Skeletal muscle satellite cell (primary cell): ENCODE data around the gene LHCGR.
"Not testable (repeated sequence)": the region's sequence is repeated elsewhere in the genome, so short reads cannot be mapped to it uniquely, and the experiment has no call there.

ENCODE experiments used
- H3K27me3 ChIP-seq: 2 replicates; pipeline ENCODE4 v1.7.0; 2013; ENCODE audit warnings: low read length; ENCODE audit not compliant: control insufficient read depth, insufficient read depth
- H3K36me3 ChIP-seq: 2 replicates; pipeline ENCODE4 v1.7.0; 2013; ENCODE audit warnings: mild to moderate bottlenecking, control low read depth, low read length; ENCODE audit not compliant: insufficient read depth
- H3K4me1 ChIP-seq: 2 replicates; pipeline ENCODE4 v1.7.0; 2013; ENCODE audit warnings: low read length; ENCODE audit not compliant: control insufficient read depth, insufficient read depth
- H3K4me2 ChIP-seq: 2 replicates; pipeline ENCODE4 v1.7.0; 2013; ENCODE audit warnings: mild to moderate bottlenecking, low read length
- H3K4me3 ChIP-seq: 2 replicates; pipeline ENCODE4 v1.7.0; 2013; ENCODE audit warnings: low read length
- H3K9ac ChIP-seq: 2 replicates; pipeline ENCODE4 v1.7.0; 2013; ENCODE audit warnings: mild to moderate bottlenecking, low read depth, low read length, moderate library complexity
- H3K9me3 ChIP-seq: replicated peaks from 2 replicates; pipeline ENCODE4 v1.7.0; 2013; ENCODE audit warnings: mild to moderate bottlenecking, control low read depth, low read length

Gene LHCGR

GRCh38 chr2:48719480-48720177 lies 35.9 kb downstream of the LHCGR start:
- H3K9ac ChIP-seq, result no peak overlapping the region
- H3K4me1 ChIP-seq, result peaks cover 7% of the 10 kb centered on the region
- no peaks in the 10 kb centered on the region for H3K27me3 ChIP-seq
- no peaks in the 10 kb centered on the region for H3K9me3 ChIP-seq
- no peak overlapping the region for H3K4me3 ChIP-seq
- no peak overlapping the region for H3K4me2 ChIP-seq
- no peaks in the 10 kb centered on the region for H3K36me3 ChIP-seq

- H3K4me2 ChIP-seq, result no peak overlapping the region
Measured at GRCh38 chr2:48717846-48718245, 37.7 kb downstream of the LHCGR start.

GRCh38 chr2:48715956-48716355 lies 39.6 kb downstream of the LHCGR start:
- H3K4me2 ChIP-seq, result no peak overlapping the region
- H3K9me3 ChIP-seq, result no peaks in the 10 kb centered on the region
- no peaks in the 10 kb centered on the region for H3K27me3 ChIP-seq
- no peaks in the 10 kb centered on the region for H3K36me3 ChIP-seq
- peaks cover 13% of the 10 kb centered on the region for H3K4me1 ChIP-seq
- no peak overlapping the region for H3K9ac ChIP-seq
- H3K4me3 ChIP-seq, result no peak overlapping the region

More at GRCh38 chr2:48717846-48718245, 37.7 kb downstream of the LHCGR start:
- H3K4me3 ChIP-seq, result no peak overlapping the region
- no peaks in the 10 kb centered on the region for H3K9me3 ChIP-seq
- H3K4me1 ChIP-seq, result peaks cover 7% of the 10 kb centered on the region
- no peak overlapping the region for H3K9ac ChIP-seq
- no peaks in the 10 kb centered on the region for H3K27me3 ChIP-seq
- H3K36me3 ChIP-seq, result no peaks in the 10 kb centered on the region

GRCh38 chr2:48715042-48715899 lies 40.3 kb downstream of the LHCGR start:
- Histone ChIP-seq H3K4me2 (no peak overlapping the region), H3K36me3 (no peaks in the 10 kb centered on the region), H3K9me3 (no peaks in the 10 kb centered on the region), H3K4me1 (peaks cover 13% of the 10 kb centered on the region), H3K9ac (no peak overlapping the region), H3K4me3 (no peak overlapping the region), H3K27me3 (no peaks in the 10 kb centered on the region)

- no peak overlapping the region for H3K4me2 ChIP-seq
- no peak overlapping the region for H3K9ac ChIP-seq
- peaks cover 13% of the 10 kb centered on the region for H3K4me1 ChIP-seq
- H3K27me3 ChIP-seq, result no peaks in the 10 kb centered on the region
- no peak overlapping the region for H3K4me3 ChIP-seq
- no peaks in the 10 kb centered on the region for H3K9me3 ChIP-seq
- H3K36me3 ChIP-seq, result no peaks in the 10 kb centered on the region
Measured at GRCh38 chr2:48714245-48714644, 41.3 kb downstream of the LHCGR start.

GRCh38 chr2:48713647-48714046 lies 41.9 kb downstream of the LHCGR start:
- no peaks in the 10 kb centered on the region for H3K9me3 ChIP-seq
- no peak overlapping the region for H3K4me3 ChIP-seq
- peaks cover 13% of the 10 kb centered on the region for H3K4me1 ChIP-seq
- no peak overlapping the region for H3K4me2 ChIP-seq
- no peaks in the 10 kb centered on the region for H3K27me3 ChIP-seq
- no peak overlapping the region for H3K9ac ChIP-seq
- no peaks in the 10 kb centered on the region for H3K36me3 ChIP-seq

GRCh38 chr2:48712151-48712550 lies 43.4 kb downstream of the LHCGR start:
- Histone ChIP-seq H3K4me1 (peaks cover 13% of the 10 kb centered on the region), H3K36me3 (no peaks in the 10 kb centered on the region), H3K4me2 (no peak overlapping the region), H3K9me3 (no peaks in the 10 kb centered on the region), H3K4me3 (no peak overlapping the region), H3K27me3 (no peaks in the 10 kb centered on the region), H3K9ac (no peak overlapping the region)

- H3K36me3 ChIP-seq, result no peaks in the 10 kb centered on the region
- H3K4me1 ChIP-seq, result peaks cover 13% of the 10 kb centered on the region
- no peak overlapping the region for H3K4me3 ChIP-seq
- no peak overlapping the region for H3K9ac ChIP-seq
- no peaks in the 10 kb centered on the region for H3K27me3 ChIP-seq
- H3K9me3 ChIP-seq, result no peaks in the 10 kb centered on the region
- H3K4me2 ChIP-seq, result no peak overlapping the region
Measured at GRCh38 chr2:48711343-48711742, 44.2 kb downstream of the LHCGR start.

- Histone ChIP-seq H3K9ac (no peak overlapping the region), H3K4me1 (peaks cover 6% of the 10 kb centered on the region), H3K27me3 (no peaks in the 10 kb centered on the region), H3K4me3 (no peak overlapping the region), H3K4me2 (no peak overlapping the region), H3K36me3 (no peaks in the 10 kb centered on the region), H3K9me3 (no peaks in the 10 kb centered on the region)
Measured at GRCh38 chr2:48709096-48710034, 46.2 kb downstream of the LHCGR start.

GRCh38 chr2:48707466-48707865 lies 48.1 kb downstream of the LHCGR start:
- Histone ChIP-seq H3K4me2 (no peak overlapping the region), H3K4me3 (no peak overlapping the region)

GRCh38 chr2:48703621-48704020 lies 51.9 kb downstream of the LHCGR start:
- not testable (repeated sequence) for H3K4me2 ChIP-seq, H3K9ac ChIP-seq, H3K27me3 ChIP-seq, H3K9me3 ChIP-seq, H3K36me3 ChIP-seq, H3K4me3 ChIP-seq, H3K4me1 ChIP-seq

More at GRCh38 chr2:48707466-48707865, 48.1 kb downstream of the LHCGR start:
- H3K27me3 ChIP-seq, result no peaks in the 10 kb centered on the region
- H3K4me1 ChIP-seq, result peaks cover 6% of the 10 kb centered on the region
- H3K9ac ChIP-seq, result no peak overlapping the region
- H3K9me3 ChIP-seq, result no peaks in the 10 kb centered on the region
- H3K36me3 ChIP-seq, result no peaks in the 10 kb centered on the region
